Prostate gland (tissue), 2 donors: ENCODE data around the gene PGM5. TPM values are rescaled to one million over a fixed set of nuclear protein-coding genes. Genes with fewer than 3 reads are reported as not detected.
A peak's percentile ranks its signal among the peaks of the same experiment; 100 is the strongest.

Experiments used
- DNase-seq: peaks from one replicate; pipeline ENCODE4 v3.0.0-alpha.2; 2019; ENCODE audit warnings: low spot score
- H3K27ac ChIP-seq, 2 donors: fragments of 200-600 bp; sonication (generic); 2 replicates each; pipeline ENCODE4 v1.5.1; 2017 to 2019
- H3K27me3 ChIP-seq: fragments of 200-600 bp; sonication (generic); replicated peaks from 2 replicates; pipeline ENCODE4 v1.5.1; 2019; ENCODE audit not compliant: insufficient read depth
- H3K36me3 ChIP-seq, 2 donors: fragments of 200-600 bp; sonication (generic); 1 replicate in 1 of 2; 2 replicates in 1 of 2; pipeline versions ENCODE4 v1.5.1 to v1.8.1; 2017 to 2019
- H3K4me1 ChIP-seq: fragments of 200-600 bp; sonication (generic); replicated peaks from 2 replicates; pipeline ENCODE4 v1.5.1; 2019
- H3K4me3 ChIP-seq, 2 donors: fragments of 200-600 bp; sonication (generic); 2 replicates each; pipeline ENCODE4 v1.5.1; 2017 to 2019
- H3K9me3 ChIP-seq: fragments of 200-600 bp; sonication (generic); 2 replicates; pipeline ENCODE4 v1.5.1; 2017
- POLR2A ChIP-seq: fragments of 450-650 bp; IDR thresholded peaks from one replicate; pipeline ENCODE4 v1.6.1; 2016; ENCODE audit warnings: antibody characterized with exemption, mild to moderate bottlenecking
- POLR2AphosphoS5 ChIP-seq: sonication (generic); formaldehyde crosslinking; IDR thresholded peaks from one replicate; pipeline ENCODE4 v1.6.1; 2017; ENCODE audit warnings: antibody characterized with exemption
- WGBS: methylation state at CpG from one replicate; pipeline ENCODE4 v1.1.5; 2018; 5-methylcytosine and 5-hydroxymethylcytosine counted together
- intact Hi-C: fragments of 100-400 bp; cut with DNase I; formaldehyde crosslinking; loops from one replicate; pipeline ENCODE4 v1.14.2; 2022
- total RNA-seq, 2 donors: library from RNA; depleted of rRNA; stranded (reverse); fragments of >200 nt; gene quantifications; one replicate each; pipeline ENCODE4 v1.1.0, GENCODE V29; 2016
- TF ChIP-seq, protein P1 (sequence below), 4 experiments: fragments of 200-600 bp in 2 of 4; fragments of 450-650 bp in 2 of 4; sonication (generic) in 2 of 4; IDR thresholded peaks; 1 replicate in 3 of 4; 2 replicates in 1 of 4; pipeline ENCODE4 v1.5.1; 2016 to 2019; ENCODE audit warnings: antibody characterized with exemption in 4 of 4, mild to moderate bottlenecking in 2 of 4, moderate library complexity in 2 of 4

The PGM5 gene
- total RNA-seq, 2 donors from 2014 or later, result 96.5 to 99.6 TPM

DNA sequence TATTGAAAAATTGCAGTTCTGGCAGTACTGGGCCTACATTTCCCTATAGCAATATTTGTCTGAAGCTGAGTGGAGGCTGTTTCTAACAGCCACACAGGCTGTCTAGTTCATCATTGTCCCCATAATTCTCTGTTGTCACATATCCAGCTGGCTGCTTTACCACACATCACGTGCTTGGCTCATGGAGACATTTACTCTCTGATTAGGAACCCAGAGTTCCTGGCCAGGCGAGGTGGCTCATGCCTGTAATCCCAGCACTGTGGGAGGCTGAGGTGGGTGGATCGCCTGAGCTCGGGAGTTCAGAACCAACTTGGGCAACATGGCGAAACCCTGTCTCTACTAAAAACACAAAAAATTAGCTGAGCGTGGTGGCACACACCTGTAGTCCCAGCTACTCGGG is 81.4 kb downstream of the PGM5 start:
- intact Hi-C loops, result no loop called here
- H3K4me3 ChIP-seq, result no peak overlapping the region
- no peaks in the 10 kb centered on the region for H3K36me3 ChIP-seq
- H3K27ac ChIP-seq, result peak overlapping the region; percentile 49 to 58
- H3K9me3 ChIP-seq, result no peaks in the 10 kb centered on the region
- no peaks in the 10 kb centered on the region for H3K4me1 ChIP-seq
- 55% methylated on average over 7 of the region's 7 CpGs for WGBS
- no peak for TF ChIP-seq POLR2A
- TF ChIP-seq POLR2AphosphoS5, result peak; percentile 94
- TF ChIP-seq, protein P1, sequence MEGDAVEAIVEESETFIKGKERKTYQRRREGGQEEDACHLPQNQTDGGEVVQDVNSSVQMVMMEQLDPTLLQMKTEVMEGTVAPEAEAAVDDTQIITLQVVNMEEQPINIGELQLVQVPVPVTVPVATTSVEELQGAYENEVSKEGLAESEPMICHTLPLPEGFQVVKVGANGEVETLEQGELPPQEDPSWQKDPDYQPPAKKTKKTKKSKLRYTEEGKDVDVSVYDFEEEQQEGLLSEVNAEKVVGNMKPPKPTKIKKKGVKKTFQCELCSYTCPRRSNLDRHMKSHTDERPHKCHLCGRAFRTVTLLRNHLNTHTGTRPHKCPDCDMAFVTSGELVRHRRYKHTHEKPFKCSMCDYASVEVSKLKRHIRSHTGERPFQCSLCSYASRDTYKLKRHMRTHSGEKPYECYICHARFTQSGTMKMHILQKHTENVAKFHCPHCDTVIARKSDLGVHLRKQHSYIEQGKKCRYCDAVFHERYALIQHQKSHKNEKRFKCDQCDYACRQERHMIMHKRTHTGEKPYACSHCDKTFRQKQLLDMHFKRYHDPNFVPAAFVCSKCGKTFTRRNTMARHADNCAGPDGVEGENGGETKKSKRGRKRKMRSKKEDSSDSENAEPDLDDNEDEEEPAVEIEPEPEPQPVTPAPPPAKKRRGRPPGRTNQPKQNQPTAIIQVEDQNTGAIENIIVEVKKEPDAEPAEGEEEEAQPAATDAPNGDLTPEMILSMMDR (IDR thresholded peaks at IDR 0.05), result no peak
- H3K27me3 ChIP-seq, result no peaks in the 10 kb centered on the region
- DNase-seq, result peak; percentile 80

DNA sequence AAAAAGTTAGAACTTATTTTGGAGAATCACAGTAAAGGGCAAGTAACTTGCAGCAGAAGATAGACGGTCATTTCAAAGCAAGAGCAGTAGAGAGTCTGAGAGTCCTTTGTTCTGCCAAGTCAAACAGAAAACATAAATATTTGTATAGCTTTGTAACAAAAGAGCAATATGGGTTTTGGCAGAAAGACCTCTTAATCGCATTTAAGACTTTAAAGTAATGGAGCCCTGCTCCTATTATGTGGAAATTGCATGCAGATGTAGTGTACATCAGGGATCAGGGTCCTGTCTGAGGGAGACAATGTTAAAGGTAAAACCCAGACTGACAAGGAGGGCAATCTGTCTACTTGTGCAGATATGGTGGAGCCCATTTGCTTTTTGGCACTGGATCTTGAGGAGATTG is 87.2 kb downstream of the PGM5 start:
- H3K4me1 ChIP-seq, result peaks cover 2% of the 10 kb centered on the region
- intact Hi-C loops, result no loop called here

DNA sequence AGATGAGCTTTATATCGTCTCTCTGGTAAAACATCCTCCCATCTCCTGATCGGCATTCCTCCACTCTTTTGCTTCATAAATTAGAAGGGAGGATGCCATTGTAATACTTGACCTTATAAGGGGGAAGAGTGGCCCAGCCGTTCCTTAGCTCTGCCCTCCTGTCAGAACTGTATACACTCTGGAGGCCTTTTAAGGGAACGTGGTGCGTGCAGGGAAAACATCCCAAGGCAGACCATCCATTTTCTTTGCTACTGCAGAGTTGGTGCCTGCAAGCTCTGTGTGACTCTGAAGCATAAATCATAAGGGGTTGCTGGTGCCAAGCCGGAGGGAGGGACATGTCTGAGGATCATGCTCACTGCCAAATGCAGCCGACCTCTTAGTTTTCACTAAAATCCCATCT is 90.4 kb downstream of the PGM5 start:
- Histone ChIP-seq H3K9me3 (no peaks in the 10 kb centered on the region), H3K27ac (peak overlapping the region; percentile 51 to 64), H3K27me3 (no peaks in the 10 kb centered on the region), H3K4me1 (peaks cover 2% of the 10 kb centered on the region), H3K4me3 (no peak overlapping the region), H3K36me3 (no peaks in the 10 kb centered on the region)
- peak; percentile 24 for DNase-seq
- 18% methylated on average over 7 of the region's 7 CpGs for WGBS
- intact Hi-C loops, result loop anchor here (5.0 kb wide), 1 partner anchor 60 kb away; no protein-coding TSS in a partner anchor
- TF ChIP-seq POLR2AphosphoS5 (peak; percentile 65), POLR2A (no peak)
- TF ChIP-seq, protein P1 (IDR thresholded peaks at IDR 0.05), result no peak

More for the DNA sequence above, 87.2 kb downstream of the PGM5 start:
- H3K27ac ChIP-seq, result peak overlapping the region; percentile 12 to 32
- DNase-seq, result no peak
- H3K36me3 ChIP-seq, result no peaks in the 10 kb centered on the region
- no peak overlapping the region for H3K4me3 ChIP-seq
- H3K27me3 ChIP-seq, result no peaks in the 10 kb centered on the region
- 13% methylated on average over 2 of the region's 2 CpGs for WGBS
- TF ChIP-seq POLR2A (no peak), POLR2AphosphoS5 (peak; percentile 57)
- H3K9me3 ChIP-seq, result no peaks in the 10 kb centered on the region

DNA sequence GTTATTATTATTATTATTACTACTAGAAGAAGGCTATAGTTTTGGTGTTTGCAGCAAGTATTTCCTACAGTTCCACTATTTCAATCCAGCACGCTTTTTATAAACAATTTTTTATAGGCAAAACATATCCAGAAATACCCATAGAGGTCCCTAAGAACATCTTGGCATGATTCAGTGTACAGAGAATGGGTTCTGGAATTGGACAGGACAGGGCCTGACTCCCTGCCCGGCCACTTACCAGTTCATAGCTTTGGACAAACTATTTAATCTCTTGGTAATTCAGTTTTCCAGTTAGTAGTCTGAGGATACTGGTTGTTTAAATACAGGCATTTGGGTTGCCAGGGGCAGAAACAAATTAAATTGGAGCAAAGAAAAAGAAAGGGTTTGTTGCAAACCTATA is 91.2 kb downstream of the PGM5 start:
- no peak for DNase-seq
- peak overlapping the region; percentile 51 to 64 for H3K27ac ChIP-seq
- TF ChIP-seq, protein P1 (IDR thresholded peaks at IDR 0.05), result no peak
- TF ChIP-seq POLR2A (no peak), POLR2AphosphoS5 (no peak)
- intact Hi-C loops, result loop anchor here (5.0 kb wide), 1 partner anchor 60 kb away; no protein-coding TSS in a partner anchor
- WGBS, result 43% methylated on average over 2 of the region's 2 CpGs
- no peaks in the 10 kb centered on the region for H3K9me3 ChIP-seq
- peaks cover 2% of the 10 kb centered on the region for H3K4me1 ChIP-seq
- no peaks in the 10 kb centered on the region for H3K36me3 ChIP-seq
- H3K4me3 ChIP-seq, result no peak overlapping the region
- no peaks in the 10 kb centered on the region for H3K27me3 ChIP-seq

DNA sequence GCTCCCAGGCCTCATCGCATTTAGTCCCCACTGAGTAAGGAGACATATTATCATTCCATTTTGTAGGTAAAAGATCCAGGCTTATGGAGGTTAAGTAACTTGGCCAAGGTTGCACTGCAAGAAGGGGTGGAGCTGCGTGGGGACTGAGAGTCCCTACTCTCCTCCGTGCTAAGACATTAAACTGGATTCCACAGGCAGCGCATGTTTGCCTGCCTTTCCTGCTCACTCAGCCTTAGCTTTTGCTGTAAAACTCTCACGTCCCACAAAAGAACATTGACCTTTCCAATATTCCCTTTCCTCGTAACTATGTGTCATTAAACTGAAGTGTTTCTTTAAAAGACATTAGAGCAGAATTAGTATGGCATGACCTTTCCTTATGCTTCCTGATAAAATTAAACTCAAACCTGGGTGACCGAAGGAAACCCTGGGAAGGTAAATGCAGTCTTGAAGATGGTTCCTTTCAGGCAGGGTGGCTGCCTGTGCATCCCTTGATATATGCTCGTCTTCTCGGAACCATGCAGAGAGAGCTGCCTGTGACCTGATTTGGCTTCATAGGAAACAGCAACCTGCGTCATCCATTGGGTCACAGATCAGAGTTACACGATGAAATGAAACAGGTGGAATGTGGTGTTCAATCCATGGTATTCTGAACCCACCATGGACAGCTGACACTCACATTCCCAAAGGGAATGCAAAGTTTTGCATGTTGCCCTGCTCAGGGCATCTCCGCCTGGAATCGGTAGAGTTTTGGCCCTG is 98.3 kb downstream of the PGM5 start:
- 48% methylated on average over 13 of the region's 13 CpGs for WGBS
- no peaks in the 10 kb centered on the region for H3K4me1 ChIP-seq
- DNase-seq, result no peak
- intact Hi-C loops, result no loop called here
- H3K27me3 ChIP-seq, result no peaks in the 10 kb centered on the region
- no peaks in the 10 kb centered on the region for H3K36me3 ChIP-seq
- TF ChIP-seq POLR2AphosphoS5 (no peak), POLR2A (no peak)
- TF ChIP-seq, protein P1 (IDR thresholded peaks at IDR 0.05), result no peak
- H3K4me3 ChIP-seq, result no peak overlapping the region
- peak overlapping the region; percentile 54 to 57 for H3K27ac ChIP-seq
- no peaks in the 10 kb centered on the region for H3K9me3 ChIP-seq
